ENCODE results near the gene TXNDC5. TPM values are rescaled to one million over a fixed set of nuclear protein-coding genes. Genes with fewer than 3 reads are reported as not detected.

TXNDC5 gene
- polyA plus RNA-seq, 2 of the 4 experiments (the other 2 are of a cell fraction) = 115 to 134 TPM

DNA sequence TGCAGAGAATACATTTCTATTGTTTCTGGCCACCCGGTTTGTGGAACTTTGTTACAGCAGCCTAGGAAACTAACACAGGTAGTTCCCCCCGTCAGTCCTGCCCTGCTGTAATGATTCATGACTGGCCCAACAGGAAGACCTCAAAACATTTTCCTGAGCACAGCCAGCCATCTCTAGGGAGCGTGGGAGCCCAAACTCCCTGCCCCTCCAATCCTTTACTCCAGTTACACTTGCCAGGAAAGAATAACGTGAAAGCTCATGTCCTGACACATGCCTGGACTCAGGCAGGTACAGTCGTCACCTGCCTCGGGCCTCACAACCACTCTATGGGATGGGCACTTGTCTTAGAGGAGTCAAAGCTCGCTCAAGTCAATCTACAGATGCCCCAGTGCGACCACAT, 8.4 kb downstream of the TXNDC5 start:
- POLR2A ChIA-PET = no interaction called here
- no peak for ATAC-seq
- no peak overlapping the region for H3K4me3 ChIP-seq

GRCh38 chr6:7901780-7902179, 8.8 kb downstream of the TXNDC5 start:
- no peak overlapping the region for H3K27ac ChIP-seq
- FAIRE-seq (no peak), DNase-seq (ENCODE audit: low read depth in 1 of 2, low spot score in 1 of 2) (no peak), ATAC-seq (no peak)
- no peak for TF ChIP-seq E2F6 (IDR thresholded peaks at IDR 0.05; ENCODE audit: borderline replicate concordance, low read depth)
- peaks cover 10% of the 10 kb centered on the region; the same call in 2 of the 3 replicates for H3K4me1 ChIP-seq
- no peaks in the 10 kb centered on the region for H3K9me3 ChIP-seq
- POLR2A ChIA-PET = no interaction called here
- CTCF ChIA-PET = no interaction called here
- H3K4me2 ChIP-seq = no peak overlapping the region
- H3K4me3 ChIP-seq = no peak overlapping the region
- 80% methylated on average over 4 of the region's 4 CpGs for WGBS (ENCODE audit: missing lambda C conversion rate)

More for the DNA sequence above, 8.4 kb downstream of the TXNDC5 start:
- TF ChIP-seq MAZ (IDR thresholded peaks at IDR 0.05; ENCODE audit: borderline replicate concordance, low read depth, low read length) (no peak), HOXB13 (CRISPR knock-in tag; IDR thresholded peaks at IDR 0.05; ENCODE audit: low read depth) (no peak), PBX3 (IDR thresholded peaks at IDR 0.05) (no peak), BCL3 (IDR thresholded peaks at IDR 0.05) (no peak), MAX (IDR thresholded peaks at IDR 0.05) (no peak), CBX2 (IDR thresholded peaks at IDR 0.05; ENCODE audit: borderline replicate concordance, low read depth) (no peak), ATOH8 (CRISPR knock-in tag; IDR thresholded peaks at IDR 0.05; ENCODE audit: low read depth) (no peak), SREBF2 (IDR thresholded peaks at IDR 0.05) (no peak), USF2 (IDR thresholded peaks at IDR 0.05) (no peak)
- Histone ChIP-seq H3K9me3 (no peaks in the 10 kb centered on the region), H3K27ac (no peak overlapping the region), H3K4me1 (peaks cover 10% of the 10 kb centered on the region; the same call in 2 of the 3 replicates), H3K4me2 (no peak overlapping the region)
- DNase-seq (ENCODE audit: low read depth in 1 of 2, low spot score in 1 of 2) (no peak), FAIRE-seq (no peak)
- CTCF ChIA-PET = interaction anchor here (1.1 kb wide), 1 partner anchor 89 kb away, joined by 3 read pairs; no protein-coding TSS in a partner anchor
- 93% methylated on average over 8 of the region's 8 CpGs for WGBS (ENCODE audit: missing lambda C conversion rate)

DNA sequence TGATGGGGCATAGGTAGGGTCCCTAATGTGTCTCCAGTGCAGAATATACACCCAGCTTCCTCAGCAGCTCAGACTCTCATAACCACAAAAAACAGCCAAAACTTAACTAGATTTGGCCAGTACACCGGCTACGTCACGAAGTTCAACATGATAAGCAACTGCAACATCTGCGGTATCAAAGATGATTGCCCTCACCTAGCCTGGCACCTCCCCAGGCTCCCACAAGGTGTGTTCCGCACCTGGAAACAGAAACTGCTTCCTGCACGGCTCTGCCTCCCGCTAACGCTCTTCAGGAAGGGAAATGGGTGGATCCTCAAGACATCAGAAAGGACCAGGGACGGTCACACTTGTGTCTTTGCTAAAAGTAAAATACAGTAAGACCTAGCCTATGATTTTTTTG, 9.5 kb downstream of the TXNDC5 start:
- FAIRE-seq (no peak), DNase-seq (ENCODE audit: low read depth in 1 of 2, low spot score in 1 of 2) (no peak), ATAC-seq (no peak)
- peaks cover 10% of the 10 kb centered on the region; the same call in 2 of the 3 replicates for H3K4me1 ChIP-seq
- WGBS (ENCODE audit: missing lambda C conversion rate) = 95% methylated on average over 9 of the region's 9 CpGs
- POLR2A ChIA-PET = no interaction called here
- H3K27ac ChIP-seq = no peak overlapping the region
- TF ChIP-seq JUN (IDR thresholded peaks at IDR 0.05) = no peak
- TF ChIP-seq FOSB (CRISPR knock-in tag; IDR thresholded peaks at IDR 0.05) = no peak
- no peak for TF ChIP-seq MAFK (IDR thresholded peaks at IDR 0.05; ENCODE audit: partially characterized antibody)
- no peak for TF ChIP-seq EP300 (IDR thresholded peaks at IDR 0.05)
- no peak for TF ChIP-seq E2F6 (IDR thresholded peaks at IDR 0.05; ENCODE audit: borderline replicate concordance, low read depth)
- TF ChIP-seq SMC3 (IDR thresholded peaks at IDR 0.05) = no peak
- TF ChIP-seq HOXA7 (CRISPR knock-in tag; IDR thresholded peaks at IDR 0.05) = no peak
- no peak for TF ChIP-seq HEYL (CRISPR knock-in tag; IDR thresholded peaks at IDR 0.05)
- no peak for TF ChIP-seq RCOR1 (IDR thresholded peaks at IDR 0.05; ENCODE audit: low read depth, low read length)
- TF ChIP-seq, protein P1, sequence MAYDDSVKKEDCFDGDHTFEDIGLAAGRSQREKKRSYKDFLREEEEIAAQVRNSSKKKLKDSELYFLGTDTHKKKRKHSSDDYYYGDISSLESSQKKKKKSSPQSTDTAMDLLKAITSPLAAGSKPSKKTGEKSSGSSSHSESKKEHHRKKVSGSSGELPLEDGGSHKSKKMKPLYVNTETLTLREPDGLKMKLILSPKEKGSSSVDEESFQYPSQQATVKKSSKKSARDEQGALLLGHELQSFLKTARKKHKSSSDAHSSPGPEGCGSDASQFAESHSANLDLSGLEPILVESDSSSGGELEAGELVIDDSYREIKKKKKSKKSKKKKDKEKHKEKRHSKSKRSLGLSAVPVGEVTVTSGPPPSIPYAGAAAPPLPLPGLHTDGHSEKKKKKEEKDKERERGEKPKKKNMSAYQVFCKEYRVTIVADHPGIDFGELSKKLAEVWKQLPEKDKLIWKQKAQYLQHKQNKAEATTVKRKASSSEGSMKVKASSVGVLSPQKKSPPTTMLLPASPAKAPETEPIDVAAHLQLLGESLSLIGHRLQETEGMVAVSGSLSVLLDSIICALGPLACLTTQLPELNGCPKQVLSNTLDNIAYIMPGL (CRISPR knock-in tag; IDR thresholded peaks at IDR 0.05; ENCODE audit: borderline replicate concordance) = no peak
- TF ChIP-seq TFCP2L1 (CRISPR knock-in tag; IDR thresholded peaks at IDR 0.05) = no peak
- H3K9me3 ChIP-seq = no peaks in the 10 kb centered on the region
- H3K4me2 ChIP-seq = no peak overlapping the region
- CTCF ChIA-PET = no interaction called here
- H3K4me3 ChIP-seq = no peak overlapping the region

Measured in A549 (cell line).